ENCODE measurements around the gene AP2A2.

The AP2A2 gene

GRCh38 chr11:924406-925157 lies 1.1 kb upstream of the AP2A2 start:
- no peak for DNase-seq (ENCODE audit: low read depth)

- no peak for DNase-seq (ENCODE audit: low read depth)
Measured at GRCh38 chr11:925158-925495, 543 bp upstream of the AP2A2 start.

- no peak for DNase-seq (ENCODE audit: low read depth)
Measured at GRCh38 chr11:926341-926916, 759 bp downstream of the AP2A2 start.

GRCh38 chr11:927871-928270 lies 2.2 kb downstream of the AP2A2 start:
- no peak for DNase-seq (ENCODE audit: low read depth)

- DNase-seq (ENCODE audit: low read depth) = no peak
Measured at GRCh38 chr11:928786-929185, 3.1 kb downstream of the AP2A2 start.

- DNase-seq (ENCODE audit: low read depth) = no peak
Measured at GRCh38 chr11:929405-929804, 3.7 kb downstream of the AP2A2 start.

- no peak for DNase-seq (ENCODE audit: low read depth)
Measured at GRCh38 chr11:931385-931784, 5.7 kb downstream of the AP2A2 start.

GRCh38 chr11:932435-932834 lies 6.8 kb downstream of the AP2A2 start:
- DNase-seq (ENCODE audit: low read depth) = no peak

GRCh38 chr11:933142-933851 lies 7.6 kb downstream of the AP2A2 start:
- DNase-seq (ENCODE audit: low read depth) = no peak

- no peak for DNase-seq (ENCODE audit: low read depth)
Measured at GRCh38 chr11:933936-934335, 8.3 kb downstream of the AP2A2 start.

- DNase-seq (ENCODE audit: low read depth) = no peak
Measured at GRCh38 chr11:934527-934926, 8.9 kb downstream of the AP2A2 start.

- DNase-seq (ENCODE audit: low read depth) = no peak
Measured at GRCh38 chr11:936199-936598, 10.5 kb downstream of the AP2A2 start.

GRCh38 chr11:937841-938261 lies 12.2 kb downstream of the AP2A2 start:
- no peak for DNase-seq (ENCODE audit: low read depth)

- no peak for DNase-seq (ENCODE audit: low read depth)
Measured at GRCh38 chr11:940496-941135, 14.9 kb downstream of the AP2A2 start.

GRCh38 chr11:942823-943222 lies 17.2 kb downstream of the AP2A2 start:
- no peak for DNase-seq (ENCODE audit: low read depth)

- DNase-seq (ENCODE audit: low read depth) = no peak
Measured at GRCh38 chr11:944711-945470, 19.2 kb downstream of the AP2A2 start.

GRCh38 chr11:945986-946385 lies 20.3 kb downstream of the AP2A2 start:
- DNase-seq (ENCODE audit: low read depth) = no peak

GRCh38 chr11:947744-948143 lies 22.1 kb downstream of the AP2A2 start:
- no peak for DNase-seq (ENCODE audit: low read depth)

GRCh38 chr11:951507-951906 lies 25.8 kb downstream of the AP2A2 start:
- no peak for DNase-seq (ENCODE audit: low read depth)

GRCh38 chr11:952406-953385 lies 27.0 kb downstream of the AP2A2 start:
- DNase-seq (ENCODE audit: low read depth) = no peak

- no peak for DNase-seq (ENCODE audit: low read depth)
Measured at GRCh38 chr11:953512-953911, 27.8 kb downstream of the AP2A2 start.

Data from activated gamma-delta T cell treated with anti-CD3 and anti-CD28 coated beads, Interleukin-2, amount 50 U/mL, for 16 hours (primary cell).